CD4-positive, alpha-beta T cell treated with Interleukin-15 for 1 hour (primary cell): ENCODE measurements around the gene NOTCH2NLA.
A peak's percentile ranks its signal among the peaks of the same experiment; 100 is the strongest.

Experiments used
- DNase-seq: peaks from one replicate; pipeline ENCODE4 v3.0.0-alpha.2; 2020

The NOTCH2NLA gene

GRCh38 chr1:146144465-146144864, 84.4 kb downstream of the NOTCH2NLA start, which contains the start of gene NBPF10:
TSS of gene NBPF10 (minus strand) at chr1:146144804. CDS start at chr1:146144769, 35 bp downstream.
- DNase-seq: peak; percentile 16
